Neutrophil (primary cell): Measurements from ENCODE around the gene TMEM179.

Source experiments
- H3K27ac ChIP-seq: fragments of 200-600 bp; sonication (generic); 2 replicates; pipeline ENCODE4 v1.5.1; 2016; ENCODE audit warnings: mild to moderate bottlenecking, moderate library complexity
- H3K27me3 ChIP-seq: fragments of 200-600 bp; sonication (generic); 2 replicates; pipeline ENCODE4 v1.6.0; 2016; ENCODE audit warnings: mild to moderate bottlenecking
- H3K36me3 ChIP-seq: fragments of 200-600 bp; sonication (generic); 2 replicates; pipeline ENCODE4 v1.5.1; 2017
- H3K4me1 ChIP-seq, 2 experiments: fragments of 200-600 bp in 1 of 2; sonication (generic) in 1 of 2; 1 replicate in 1 of 2; 2 replicates in 1 of 2; pipeline versions ENCODE4 v1.5.1 to v1.6.1; 2013 to 2016; ENCODE audit warnings: low read depth in 1 of 2, low read length in 1 of 2, mild to moderate bottlenecking in 1 of 2, moderate library complexity in 1 of 2; ENCODE audit not compliant: control insufficient read depth in 1 of 2, insufficient read depth in 1 of 2
- H3K4me3 ChIP-seq, 2 experiments: fragments of 200-600 bp in 1 of 2; sonication (generic) in 1 of 2; 1 replicate in 1 of 2; 2 replicates in 1 of 2; pipeline ENCODE4 v1.5.1; 2013 to 2016; ENCODE audit warnings: low read depth in 1 of 2, low read length in 1 of 2, mild to moderate bottlenecking in 1 of 2, moderate library complexity in 1 of 2
- H3K9me3 ChIP-seq: fragments of 200-600 bp; sonication (generic); 2 replicates; pipeline ENCODE4 v1.5.1; 2016
- TF ChIP-seq, protein P1 (sequence below): fragments of 200-600 bp; sonication (generic); IDR thresholded peaks from 2 replicates; pipeline ENCODE4 v1.5.1; 2016; ENCODE audit warnings: antibody characterized with exemption

The TMEM179 gene

DNA sequence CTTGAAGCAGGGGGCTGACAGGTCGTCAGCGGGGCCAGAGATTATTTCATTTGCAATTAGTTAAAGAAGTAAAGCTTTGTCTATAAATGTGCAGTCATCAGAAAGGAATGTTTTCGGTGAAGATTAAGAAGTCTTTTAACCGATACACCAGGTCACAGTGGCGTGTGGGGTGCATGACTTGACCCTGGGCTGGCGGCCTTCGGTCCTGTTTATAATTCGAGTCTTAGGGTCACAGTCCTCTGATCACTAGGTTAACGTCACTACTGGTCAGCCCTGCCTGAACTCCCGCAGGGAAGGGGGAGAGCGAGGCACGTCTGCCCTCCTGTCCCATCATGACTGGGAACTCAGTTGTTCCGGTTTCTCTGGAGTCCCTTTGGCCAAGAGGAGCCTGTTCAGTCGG, 30.0 kb downstream of the TMEM179 start:
- Histone ChIP-seq H3K4me1 (no peaks in the 10 kb centered on the region), H3K27ac (no peak overlapping the region), H3K9me3 (no peaks in the 10 kb centered on the region), H3K4me3 (no peak overlapping the region), H3K27me3 (peaks cover 6% of the 10 kb centered on the region), H3K36me3 (no peaks in the 10 kb centered on the region)
- TF ChIP-seq, protein P1, sequence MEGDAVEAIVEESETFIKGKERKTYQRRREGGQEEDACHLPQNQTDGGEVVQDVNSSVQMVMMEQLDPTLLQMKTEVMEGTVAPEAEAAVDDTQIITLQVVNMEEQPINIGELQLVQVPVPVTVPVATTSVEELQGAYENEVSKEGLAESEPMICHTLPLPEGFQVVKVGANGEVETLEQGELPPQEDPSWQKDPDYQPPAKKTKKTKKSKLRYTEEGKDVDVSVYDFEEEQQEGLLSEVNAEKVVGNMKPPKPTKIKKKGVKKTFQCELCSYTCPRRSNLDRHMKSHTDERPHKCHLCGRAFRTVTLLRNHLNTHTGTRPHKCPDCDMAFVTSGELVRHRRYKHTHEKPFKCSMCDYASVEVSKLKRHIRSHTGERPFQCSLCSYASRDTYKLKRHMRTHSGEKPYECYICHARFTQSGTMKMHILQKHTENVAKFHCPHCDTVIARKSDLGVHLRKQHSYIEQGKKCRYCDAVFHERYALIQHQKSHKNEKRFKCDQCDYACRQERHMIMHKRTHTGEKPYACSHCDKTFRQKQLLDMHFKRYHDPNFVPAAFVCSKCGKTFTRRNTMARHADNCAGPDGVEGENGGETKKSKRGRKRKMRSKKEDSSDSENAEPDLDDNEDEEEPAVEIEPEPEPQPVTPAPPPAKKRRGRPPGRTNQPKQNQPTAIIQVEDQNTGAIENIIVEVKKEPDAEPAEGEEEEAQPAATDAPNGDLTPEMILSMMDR = no peak

DNA sequence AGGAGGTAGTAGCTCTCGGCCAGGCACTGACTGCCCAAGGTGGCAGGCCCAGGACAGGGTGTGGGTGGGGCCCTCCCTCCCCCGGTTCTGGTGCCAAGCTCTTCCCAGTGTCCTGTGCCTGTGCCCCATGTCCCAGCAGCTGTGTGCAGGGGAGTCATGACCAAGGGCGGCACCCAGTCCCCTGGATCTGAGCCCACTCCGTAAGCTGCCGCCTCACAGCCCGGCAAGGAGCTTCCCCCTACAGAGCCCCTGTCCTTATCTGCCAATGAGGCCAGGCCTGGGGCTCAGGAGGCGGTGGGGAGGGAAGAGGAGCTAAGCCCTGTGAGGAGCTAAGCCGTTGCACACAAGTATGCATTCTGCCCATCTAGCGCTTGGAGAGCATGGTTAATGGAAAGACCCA, 30.6 kb downstream of the TMEM179 start:
- H3K4me1 ChIP-seq = no peaks in the 10 kb centered on the region
- no peak overlapping the region for H3K4me3 ChIP-seq
- TF ChIP-seq, protein P1 = no peak
- H3K36me3 ChIP-seq = no peaks in the 10 kb centered on the region
- no peak overlapping the region for H3K27ac ChIP-seq
- H3K27me3 ChIP-seq = peaks cover 6% of the 10 kb centered on the region
- no peaks in the 10 kb centered on the region for H3K9me3 ChIP-seq

DNA sequence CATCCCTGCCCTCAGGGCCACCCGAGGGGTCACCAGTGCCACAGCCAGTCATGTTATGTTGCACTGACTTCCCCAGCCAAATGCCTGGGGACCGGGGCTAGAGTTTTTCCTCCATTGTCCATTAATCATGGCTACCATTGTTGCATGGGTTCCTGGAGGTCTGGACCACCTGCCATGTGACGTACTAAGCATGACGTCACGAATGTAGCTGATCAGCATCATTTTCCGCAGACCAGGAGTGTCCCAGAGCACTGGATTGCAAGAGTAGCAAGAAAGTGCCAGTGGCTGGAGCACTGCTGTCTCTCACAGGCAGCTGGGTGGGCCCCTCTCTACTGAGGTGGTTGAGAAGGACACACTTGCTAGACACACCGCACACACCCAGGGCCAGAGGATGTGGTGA, 31.9 kb downstream of the TMEM179 start:
- Histone ChIP-seq H3K36me3 (no peaks in the 10 kb centered on the region), H3K4me3 (no peak overlapping the region), H3K4me1 (no peaks in the 10 kb centered on the region), H3K27me3 (no peaks in the 10 kb centered on the region), H3K27ac (no peak overlapping the region), H3K9me3 (no peaks in the 10 kb centered on the region)
- TF ChIP-seq, protein P1 = no peak

DNA sequence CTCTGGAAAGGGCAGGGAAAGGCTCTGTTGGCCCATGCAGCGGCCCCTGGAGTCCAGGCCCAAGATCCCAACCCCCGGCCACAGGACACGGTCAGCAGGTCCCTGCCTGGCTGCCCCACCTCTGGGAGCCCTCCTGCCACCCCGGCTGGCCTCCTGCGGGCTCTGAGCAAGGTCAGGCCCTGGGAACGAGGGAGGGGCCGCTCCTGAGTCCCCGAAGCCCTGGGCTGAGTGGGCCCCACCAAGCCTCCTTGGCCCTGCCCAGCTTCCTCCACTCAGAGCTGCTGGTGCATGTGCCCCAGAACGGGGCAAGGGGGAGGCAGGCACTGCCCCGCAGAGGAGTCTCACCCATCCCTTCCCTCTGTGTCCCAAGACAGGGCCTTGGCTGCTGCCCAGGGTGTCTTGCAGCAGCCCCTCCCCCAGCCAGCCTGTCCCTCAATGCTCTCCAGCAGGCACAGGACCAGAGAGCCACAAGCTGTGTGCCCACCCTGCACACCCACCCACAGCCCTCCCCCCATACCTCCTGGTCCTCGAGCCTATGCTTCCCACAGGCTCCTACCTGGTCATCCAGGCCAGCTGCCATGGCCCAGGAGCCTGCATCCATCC, 32.4 kb downstream of the TMEM179 start:
- TF ChIP-seq, protein P1 = no peak
- H3K27ac ChIP-seq = no peak overlapping the region
- peaks cover 3% of the 10 kb centered on the region for H3K27me3 ChIP-seq
- H3K4me1 ChIP-seq = no peaks in the 10 kb centered on the region
- H3K36me3 ChIP-seq = no peaks in the 10 kb centered on the region
- no peak overlapping the region for H3K4me3 ChIP-seq
- H3K9me3 ChIP-seq = no peaks in the 10 kb centered on the region

DNA sequence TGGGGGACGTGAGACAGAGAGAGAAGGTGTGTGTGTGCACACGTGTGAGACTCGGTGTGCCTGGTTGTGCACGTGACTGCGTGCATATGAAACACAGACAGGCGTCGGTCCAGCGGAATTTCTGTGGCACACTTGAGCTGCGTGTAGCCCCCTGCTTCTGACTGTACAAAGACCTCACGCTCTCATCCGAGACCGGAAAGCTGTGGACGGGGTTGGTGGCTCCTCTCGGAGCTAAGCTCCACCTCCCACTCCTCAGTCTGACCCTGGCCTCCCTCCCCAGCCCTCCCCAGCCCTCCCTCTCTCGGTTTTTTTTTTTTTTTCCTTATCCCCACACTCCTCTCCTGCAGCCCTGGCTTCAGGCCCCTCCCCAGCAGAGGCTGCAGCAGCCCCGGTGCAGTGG, 33.3 kb downstream of the TMEM179 start:
- no peak overlapping the region for H3K4me3 ChIP-seq
- no peak overlapping the region for H3K27ac ChIP-seq
- TF ChIP-seq, protein P1 = no peak
- no peaks in the 10 kb centered on the region for H3K9me3 ChIP-seq
- no peaks in the 10 kb centered on the region for H3K4me1 ChIP-seq
- peaks cover 4% of the 10 kb centered on the region for H3K27me3 ChIP-seq
- no peaks in the 10 kb centered on the region for H3K36me3 ChIP-seq

DNA sequence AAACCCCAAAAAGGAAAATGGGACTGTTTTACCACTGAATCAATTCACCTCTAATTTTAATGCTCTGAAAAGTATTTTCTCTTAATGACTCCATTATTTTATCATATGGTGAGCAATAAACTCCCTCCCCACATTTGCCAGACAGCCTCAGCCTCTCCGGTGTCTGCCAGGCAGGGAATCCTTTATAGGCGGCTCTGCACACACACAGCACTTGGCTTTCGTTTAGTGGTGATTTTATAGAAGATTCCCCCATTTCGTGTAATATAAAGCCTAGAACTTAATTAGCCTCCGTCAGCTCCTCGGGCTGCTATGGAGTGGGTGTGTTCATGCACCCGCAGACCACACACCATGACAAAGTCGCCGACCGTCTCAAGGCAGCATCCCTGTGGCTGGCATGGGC, 35.1 kb downstream of the TMEM179 start:
- H3K9me3 ChIP-seq = no peaks in the 10 kb centered on the region
- no peaks in the 10 kb centered on the region for H3K36me3 ChIP-seq
- TF ChIP-seq, protein P1 = no peak
- H3K4me1 ChIP-seq = no peaks in the 10 kb centered on the region
- peaks cover 17% of the 10 kb centered on the region for H3K27me3 ChIP-seq
- no peak overlapping the region for H3K4me3 ChIP-seq
- no peak overlapping the region for H3K27ac ChIP-seq
